Measurements from ENCODE around the gene PLIN1.

GRCh38 chr15:89669941-89670340 lies 9.2 kb downstream of the PLIN1 start:
- no peak for TF ChIP-seq CTCF (IDR thresholded peaks at IDR 0.05)
- no peak for TF ChIP-seq POLR2A (IDR thresholded peaks at IDR 0.05)

Data from lower leg skin (tissue), 3 donors.